NCI-H2081 (cell line): ENCODE results near the gene SNTB2.
"Not testable (repeated sequence)": the region's sequence is repeated elsewhere in the genome, so short reads cannot be mapped to it uniquely, and the experiment has no call there.

Experiments
- DNase-seq, 2 experiments: peaks; one replicate each; lab custom pipeline; 2025; lab: John Stamatoyannopoulos, UW

The SNTB2 gene

DNA sequence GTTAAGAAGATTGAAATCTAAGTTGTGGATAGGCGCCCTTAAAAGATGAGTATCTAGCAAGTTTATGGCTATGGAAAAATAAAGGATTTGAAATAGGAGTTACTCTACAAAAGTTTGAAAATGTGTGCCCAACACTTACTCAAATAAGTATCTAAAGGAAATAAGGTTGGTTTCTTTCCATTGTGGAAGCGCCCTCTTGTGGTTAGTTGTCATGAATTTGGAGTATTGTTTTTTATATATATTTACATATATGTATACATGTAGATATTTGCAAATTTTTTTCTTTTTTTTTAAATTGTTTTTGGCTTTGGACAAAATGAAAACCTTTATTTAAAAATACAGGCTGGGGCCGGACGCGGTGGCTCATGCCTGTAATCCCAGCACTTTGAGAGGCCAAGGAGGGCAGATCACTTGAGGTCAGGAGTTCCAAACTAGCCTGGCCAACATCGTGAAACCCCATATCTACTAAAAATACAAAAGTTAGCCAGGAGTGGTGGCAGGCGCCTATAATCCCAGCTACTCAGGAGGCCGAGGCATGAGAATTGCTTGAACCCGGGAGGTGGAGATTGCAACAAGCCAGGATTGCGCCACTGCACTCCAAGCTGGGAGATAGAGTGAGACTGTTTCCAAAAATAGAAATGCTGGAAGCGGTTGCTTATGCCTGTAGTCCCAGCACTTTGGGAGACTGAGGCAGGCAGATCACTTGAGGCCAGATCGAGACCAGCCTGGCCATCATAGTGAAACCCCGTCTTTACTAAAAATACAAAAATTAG lies 100.2 kb downstream of the SNTB2 start:
- peak; percentile 16 to 20 for DNase-seq

DNA sequence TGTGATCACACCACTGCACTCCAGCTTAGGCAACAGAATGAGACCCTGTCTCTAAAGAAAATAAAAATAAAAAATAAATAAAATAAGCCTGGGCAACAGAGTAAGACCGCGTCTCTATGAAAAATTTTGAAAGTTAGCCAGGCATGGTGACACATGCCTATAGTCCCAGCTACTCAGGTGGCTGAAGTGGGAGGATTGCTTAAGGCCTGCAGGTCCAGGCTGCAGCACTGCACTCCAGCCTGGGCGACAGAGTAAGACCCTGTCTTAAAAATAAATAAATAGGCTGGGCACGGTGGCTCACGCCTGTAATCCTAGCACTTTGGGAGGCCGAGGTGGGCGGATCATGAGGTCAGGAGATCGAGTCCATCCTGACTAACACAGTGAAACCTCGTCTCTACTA lies 104.7 kb downstream of the SNTB2 start:
- DNase-seq, result not testable (repeated sequence)

DNA sequence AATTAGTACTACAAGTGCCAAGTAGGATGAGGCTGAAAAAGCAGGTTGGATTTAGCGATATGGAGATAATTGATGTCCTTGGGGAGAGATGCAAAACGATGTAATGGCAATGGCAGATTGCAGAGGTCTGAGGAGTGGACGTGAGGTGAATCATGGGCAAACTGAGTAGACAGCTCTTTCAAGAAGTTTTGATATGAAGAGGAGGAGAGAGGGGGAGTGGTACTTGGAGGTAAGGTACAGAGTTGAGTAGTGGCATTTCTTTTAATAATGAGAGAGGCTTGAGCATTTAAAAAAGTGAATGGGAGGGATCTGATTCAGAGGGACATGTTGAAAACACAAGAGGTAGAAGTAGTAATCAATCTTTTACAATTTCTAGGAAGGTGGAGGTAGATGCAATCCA lies 106.4 kb downstream of the SNTB2 start:
- no peak for DNase-seq

DNA sequence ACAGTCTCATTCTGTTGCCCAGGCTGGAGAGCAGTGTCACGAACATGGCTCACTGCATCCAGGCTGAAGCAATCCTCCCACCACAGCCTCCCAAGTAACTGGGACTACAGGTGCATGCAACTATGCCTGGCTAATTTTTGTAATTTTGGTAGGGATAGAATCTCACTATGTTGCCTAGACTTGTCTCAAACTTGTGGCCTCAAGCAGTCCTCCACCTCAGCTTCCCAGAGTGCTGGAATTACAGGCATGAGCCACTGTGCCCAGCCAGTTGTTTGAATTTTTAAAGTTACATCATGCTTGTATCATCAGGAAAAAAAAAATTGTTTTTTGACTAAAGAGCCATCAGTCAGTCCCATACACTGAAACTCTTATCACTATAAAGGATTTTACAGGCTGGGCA lies 107.1 kb downstream of the SNTB2 start:
- DNase-seq, result no peak

DNA sequence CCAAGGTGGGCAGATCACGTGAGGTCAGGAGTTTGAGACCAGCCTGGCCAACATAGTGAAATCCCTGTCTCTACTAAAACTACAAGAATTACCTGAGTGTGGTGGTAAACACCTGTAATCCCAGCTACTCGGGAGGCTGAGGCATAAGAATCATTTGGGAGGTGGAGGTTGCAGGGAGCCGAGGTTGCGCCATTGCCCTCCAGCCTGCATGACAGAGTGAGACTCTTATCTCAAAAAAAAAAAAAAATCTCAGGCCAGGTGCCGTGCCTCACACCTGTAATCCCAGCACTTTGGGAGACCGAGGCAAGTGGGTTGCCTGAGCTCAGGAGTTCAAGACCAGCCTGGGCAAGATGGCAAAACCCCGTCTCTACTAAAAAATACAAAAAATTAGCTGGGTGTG lies 109.8 kb downstream of the SNTB2 start:
- not testable (repeated sequence) for DNase-seq

DNA sequence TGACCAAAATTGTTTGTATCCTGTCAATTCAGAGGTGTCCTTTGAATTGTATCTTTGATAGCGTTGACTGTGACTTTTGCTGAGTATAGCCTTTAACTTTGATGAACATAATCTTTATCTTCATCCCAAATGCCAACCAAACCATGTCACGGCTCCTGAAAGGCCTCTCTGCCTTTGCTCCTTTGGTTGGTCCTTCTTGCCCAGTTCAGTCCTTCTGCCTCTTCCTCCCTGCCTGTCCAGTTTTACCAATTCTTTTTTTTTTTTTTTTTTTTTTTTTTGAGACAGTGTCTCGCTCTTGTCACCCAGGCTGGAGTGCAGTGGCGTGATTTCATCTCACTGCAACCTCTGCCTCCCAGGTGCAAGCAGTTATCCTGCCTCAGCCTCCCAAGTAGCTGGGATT lies 111.3 kb downstream of the SNTB2 start:
- no peak for DNase-seq

DNA sequence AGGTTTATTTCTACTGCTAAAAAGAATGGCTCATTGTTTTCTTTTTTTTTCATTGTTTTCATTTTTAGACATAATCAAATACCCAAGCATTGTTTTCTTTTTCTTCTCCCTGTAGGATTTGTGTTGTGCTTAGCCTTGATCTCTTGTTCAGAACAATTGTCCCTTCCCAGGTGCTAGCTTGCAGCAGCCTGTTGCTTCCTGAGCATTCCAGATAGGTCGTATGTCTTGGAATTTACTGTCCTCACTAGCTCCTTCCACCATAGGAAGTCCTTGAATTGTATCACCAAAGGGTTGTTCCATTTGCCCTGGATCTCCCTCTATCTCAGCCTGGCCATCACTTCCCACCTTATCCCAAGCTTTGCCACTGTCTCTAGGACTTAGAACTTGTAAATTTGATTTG lies 114.2 kb downstream of the SNTB2 start:
- no peak for DNase-seq

DNA sequence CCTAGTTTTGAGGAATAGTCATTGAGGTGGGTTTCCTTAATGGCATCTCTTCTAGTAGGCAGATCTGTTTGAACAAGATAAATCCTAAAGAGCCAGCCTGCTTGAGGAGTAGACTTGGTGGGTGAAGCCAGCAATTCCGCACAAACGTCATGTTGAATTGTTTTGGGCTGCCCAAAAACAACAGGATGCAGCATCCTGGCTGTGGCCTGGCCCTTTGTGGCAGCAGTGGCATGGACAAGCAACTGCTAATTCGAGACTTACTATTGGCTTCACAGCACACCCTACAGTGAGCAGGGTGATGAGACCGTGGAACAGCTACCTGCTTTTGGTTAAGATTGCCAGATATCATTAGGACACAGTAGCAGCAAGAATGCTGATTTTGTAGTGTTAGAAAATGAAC lies 114.9 kb downstream of the SNTB2 start:
- DNase-seq, result no peak

DNA sequence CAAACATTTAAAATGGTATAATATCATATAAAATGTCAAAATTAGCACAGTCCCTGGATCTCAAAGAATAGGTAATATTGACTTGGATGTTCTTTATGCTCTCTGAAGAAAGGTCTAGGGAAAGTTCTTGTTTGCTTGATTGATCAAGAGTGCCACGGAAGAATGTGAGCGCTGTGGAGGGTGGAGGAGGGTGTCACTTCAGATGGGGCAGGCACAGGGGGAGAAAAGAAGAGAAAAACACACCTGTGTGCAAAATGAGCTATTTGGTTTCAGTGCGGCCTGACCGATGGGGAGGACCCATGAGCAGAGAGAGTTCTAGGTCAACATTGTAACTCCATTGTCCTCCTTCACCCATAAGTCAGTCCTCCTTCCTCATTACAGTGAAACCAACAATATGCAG lies 115.3 kb downstream of the SNTB2 start:
- no peak for DNase-seq

DNA sequence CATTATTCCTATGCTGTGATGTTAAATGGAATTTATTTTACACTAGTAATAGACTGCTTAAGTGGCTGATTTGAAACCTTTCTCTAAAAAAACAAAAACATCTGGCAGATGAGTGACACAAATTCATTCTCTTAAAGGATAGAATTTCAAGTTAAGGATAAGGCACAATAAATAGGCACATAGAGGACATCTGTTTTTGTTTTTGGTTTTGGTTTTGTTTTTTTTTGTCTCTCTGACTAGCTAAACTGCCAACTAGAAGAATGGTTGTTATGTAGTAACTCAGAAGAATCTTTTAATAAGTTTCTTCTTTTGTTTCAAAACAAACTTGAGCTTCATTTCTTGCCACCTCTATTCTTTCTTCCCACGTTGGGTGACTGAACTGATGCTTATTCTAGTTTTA lies 119.1 kb downstream of the SNTB2 start:
- no peak for DNase-seq

DNA sequence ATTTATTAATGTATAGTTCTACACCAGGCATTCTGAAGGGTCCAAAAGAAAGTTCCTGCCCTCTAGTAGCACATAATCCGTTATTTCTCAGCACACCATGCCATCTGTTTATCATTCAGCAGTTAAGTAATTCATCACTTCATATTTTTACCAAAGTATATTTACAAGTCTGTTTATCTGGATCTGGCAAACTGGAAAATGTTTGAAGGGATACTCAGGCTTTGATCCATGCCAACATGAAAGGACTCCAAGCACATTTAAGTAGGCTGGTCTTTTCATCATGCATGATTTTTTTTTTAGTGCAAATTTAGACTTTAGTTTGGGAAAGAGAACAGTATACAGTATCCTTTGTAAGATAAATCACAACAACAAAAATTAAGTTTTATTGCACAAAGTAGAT lies 120.1 kb downstream of the SNTB2 start:
- no peak for DNase-seq

DNA sequence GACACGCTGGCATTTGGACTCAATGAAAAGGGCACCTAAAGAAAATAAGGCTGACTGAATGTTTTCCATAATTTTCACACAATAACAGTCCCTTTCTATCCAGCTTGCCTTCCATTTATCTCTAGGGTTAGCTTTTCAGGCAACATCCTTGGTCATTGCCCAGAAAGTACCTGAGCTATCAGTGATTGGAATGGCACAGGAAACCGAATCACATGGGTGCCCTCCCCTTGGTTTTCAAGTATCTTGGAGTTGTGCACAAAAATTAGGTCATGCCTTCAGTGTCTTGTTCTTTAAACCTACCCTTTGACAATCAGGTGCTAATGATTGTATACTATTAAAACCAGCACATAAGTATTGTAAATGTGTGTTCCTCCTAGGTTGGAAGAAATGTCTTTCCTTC lies 120.9 kb downstream of the SNTB2 start:
- DNase-seq, result no peak

DNA sequence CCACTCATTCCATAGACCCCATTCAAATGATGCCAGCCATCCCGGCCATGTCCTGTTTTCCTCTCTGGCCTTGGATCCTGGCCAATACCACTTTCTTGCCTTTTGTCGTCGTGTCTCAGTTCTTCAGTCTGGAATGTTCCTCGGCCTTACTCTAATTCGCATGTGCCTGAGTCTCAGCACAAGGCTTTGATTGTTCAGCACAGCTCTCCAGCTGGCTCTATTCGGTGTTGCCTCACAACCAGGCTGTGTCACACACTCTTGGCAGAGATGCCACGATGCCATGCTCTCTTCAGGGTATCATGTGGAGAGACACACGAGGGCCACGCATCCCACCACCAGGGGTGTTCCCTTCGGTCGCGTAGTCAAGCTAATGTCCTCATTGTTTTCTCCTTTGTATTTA lies 122.4 kb downstream of the SNTB2 start:
- no peak for DNase-seq

DNA sequence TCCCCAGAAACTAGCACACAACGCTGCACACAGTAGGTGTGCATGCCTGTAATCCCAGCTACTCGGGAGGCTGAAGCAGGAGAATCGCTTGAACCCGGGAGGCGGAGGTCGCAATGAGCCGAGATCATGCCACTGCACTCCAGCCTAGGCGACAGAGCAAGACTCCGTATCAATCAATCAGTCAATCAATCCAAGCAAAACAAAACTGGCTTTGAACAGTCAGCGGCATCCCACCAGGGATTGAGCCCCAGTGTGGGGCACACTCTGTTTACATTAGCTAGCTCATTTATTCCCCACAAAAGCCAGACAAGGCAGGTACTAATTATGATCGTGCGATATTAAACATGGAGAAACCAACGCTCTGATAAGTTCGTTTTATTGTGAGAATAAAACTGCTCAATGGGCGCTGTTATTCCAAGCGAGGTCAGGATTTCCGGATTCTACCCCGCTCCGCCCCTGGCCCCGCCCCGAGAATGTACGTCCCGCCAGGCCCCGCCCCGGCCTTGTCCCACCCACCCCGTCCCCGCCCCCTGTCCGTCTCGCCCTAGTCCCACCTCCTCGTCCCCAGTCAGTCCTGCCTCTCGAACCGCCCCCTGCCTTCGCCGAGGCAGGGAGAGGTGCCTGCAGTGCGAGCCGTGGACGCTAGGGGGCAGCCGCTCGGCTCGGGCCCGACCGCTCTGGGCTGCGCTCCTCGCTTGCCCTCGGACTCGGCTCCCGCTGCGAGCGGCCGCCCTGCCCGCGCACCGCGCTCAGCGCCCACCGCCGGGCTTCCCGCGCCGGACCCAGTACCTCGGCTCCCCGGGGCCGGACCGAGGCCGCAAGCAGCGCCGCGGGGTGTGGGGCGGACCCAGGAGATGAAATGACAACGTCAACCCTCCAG lies 123.9 kb downstream of the SNTB2 start, which contains the start of gene VPS4A:
TSS of gene VPS4A (plus strand) at position 698 of the 880 bp plus-strand sequence. CDS start at position 860, 162 bp downstream.
- DNase-seq, result peak; percentile 88 to 90

DNA sequence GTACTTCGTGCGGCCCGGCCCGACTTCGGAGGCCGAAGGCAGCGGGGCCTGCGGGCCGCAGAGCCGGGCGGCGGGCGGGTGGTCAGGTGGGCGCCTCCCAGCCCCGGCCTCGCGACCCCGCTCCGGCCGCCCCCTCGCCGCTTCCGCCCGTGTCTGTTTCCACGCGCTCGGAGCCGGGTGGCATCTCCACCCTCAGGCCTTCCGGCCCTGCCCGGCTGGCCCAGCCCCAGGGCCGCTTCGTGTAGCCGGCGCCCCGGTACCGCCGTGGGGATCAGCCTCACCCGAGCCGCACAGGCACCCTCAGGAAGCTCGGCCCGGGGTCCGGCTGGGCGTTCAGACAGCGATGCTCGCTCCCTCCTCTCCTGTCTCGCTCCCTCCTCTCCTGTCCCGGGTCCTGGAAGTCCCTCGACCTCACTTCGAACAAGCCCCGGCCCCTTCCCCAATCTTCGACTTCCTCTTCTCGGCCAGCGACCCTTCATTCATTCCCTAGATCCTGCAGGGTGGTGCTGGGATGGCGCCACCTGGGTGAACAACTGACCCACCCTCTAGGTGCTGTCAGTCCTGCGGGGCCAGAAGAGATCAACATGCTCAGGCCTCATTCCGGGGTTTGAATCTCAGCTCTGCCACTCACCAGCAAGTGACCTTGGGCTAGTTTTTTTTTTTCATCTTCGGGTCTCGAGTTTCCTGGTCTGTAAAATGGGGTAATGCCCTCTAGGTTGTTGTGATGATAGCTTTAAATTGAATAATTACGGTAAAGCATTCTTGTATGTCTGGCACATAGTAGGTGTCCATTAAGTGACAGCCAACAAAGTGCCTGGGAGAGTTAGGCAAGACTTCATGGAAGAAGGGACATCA lies 124.8 kb downstream of the SNTB2 start:
- peak in 1 of 2 experiments; percentile 9 for DNase-seq

DNA sequence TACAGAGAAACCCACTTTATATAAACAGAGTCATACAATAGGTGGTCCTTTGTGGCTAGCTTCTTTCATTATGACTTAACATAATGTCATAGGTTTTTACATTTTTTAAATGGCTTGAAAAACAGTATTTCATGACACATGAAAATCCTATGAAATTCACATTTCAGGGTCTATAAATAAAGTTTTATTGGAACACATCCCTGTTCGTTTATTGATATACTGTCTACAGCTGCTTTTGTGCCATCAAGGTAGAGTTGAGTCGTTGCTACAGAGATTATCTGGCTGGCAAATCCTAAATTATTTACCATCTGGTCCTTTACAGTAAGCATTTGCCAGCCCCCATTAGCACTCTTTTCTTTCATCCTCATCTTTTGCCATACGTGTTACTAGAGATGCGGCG lies 126.5 kb downstream of the SNTB2 start:
- DNase-seq, result no peak

DNA sequence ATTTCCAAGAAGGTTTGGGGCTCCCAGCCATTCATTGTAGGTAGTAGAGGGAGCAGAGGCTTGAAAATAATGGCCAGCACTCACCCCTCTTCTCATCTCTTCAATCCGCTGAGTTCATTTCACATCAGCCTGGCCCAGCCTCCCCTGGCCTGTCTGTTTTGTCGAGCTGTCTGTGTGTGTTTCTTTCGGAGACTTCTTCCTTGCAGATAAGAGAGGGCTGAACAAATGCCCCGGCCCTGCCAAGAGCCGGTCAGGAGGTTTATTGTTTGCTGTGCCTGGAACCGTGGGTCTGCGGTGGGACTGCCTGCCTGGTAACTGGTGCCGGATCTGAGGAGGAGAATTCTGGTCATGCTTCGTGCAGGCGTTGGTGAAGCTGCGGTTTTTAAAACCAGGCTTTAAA lies 127.6 kb downstream of the SNTB2 start:
- no peak for DNase-seq

DNA sequence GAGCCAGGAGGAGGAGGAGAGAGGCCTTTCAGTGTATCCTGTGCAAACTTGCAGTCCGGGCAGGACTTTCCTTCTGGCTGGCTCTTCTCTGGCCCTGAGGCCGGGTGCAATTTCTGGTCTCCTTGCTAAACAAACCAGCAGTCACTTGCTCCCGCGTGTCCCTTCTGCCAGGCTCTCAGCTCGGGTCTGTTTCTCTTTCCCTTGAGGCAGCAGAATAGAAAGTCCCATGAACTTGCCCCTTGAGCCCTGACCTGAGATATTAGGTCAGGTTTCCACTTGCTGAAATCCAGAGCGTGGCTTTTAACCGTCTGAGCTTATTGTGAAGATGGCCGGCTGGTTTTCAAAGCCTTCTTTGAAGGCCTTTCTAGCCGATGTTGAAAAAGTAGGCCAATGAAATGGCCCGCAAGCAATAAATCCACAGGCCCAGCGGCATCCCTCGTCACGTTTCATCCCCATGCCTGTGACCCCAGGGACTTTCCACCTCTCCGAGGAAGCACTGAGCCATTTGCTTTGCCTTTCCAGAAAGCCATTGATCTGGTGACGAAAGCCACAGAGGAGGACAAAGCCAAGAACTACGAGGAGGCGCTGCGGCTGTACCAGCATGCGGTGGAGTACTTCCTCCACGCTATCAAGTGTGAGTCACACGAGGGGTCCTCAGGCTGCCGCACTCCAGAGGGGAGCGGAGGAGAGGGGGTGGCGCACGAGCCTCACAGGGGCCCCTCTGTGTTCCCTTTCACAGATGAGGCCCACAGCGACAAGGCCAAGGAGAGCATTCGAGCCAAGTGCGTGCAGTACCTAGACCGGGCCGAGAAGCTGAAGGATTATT lies 128.7 kb downstream of the SNTB2 start:
- DNase-seq, result peak in 1 of 2 experiments; percentile 11

DNA sequence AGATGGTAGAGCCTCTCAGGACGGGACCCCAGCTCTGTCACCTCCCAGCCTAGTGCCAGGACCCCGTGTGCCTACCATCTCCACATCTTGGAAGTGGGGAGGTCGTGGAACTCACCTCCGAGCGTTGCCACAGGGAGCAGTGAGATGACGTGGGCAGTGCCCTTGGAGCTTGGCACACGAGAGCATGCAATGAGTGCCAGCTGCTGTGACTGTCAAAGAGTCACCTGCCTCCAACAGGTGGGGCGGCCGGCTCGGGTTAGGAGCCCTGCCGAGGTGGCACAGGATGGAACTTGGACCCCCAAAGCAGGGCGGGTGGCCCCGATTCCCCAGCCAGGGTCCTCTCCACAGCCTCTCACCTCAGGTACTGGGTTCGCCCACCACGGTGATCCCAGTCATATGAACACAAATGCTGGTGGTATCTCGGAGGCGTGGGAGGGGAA lies 129.7 kb downstream of the SNTB2 start:
- DNase-seq, result no peak

DNA sequence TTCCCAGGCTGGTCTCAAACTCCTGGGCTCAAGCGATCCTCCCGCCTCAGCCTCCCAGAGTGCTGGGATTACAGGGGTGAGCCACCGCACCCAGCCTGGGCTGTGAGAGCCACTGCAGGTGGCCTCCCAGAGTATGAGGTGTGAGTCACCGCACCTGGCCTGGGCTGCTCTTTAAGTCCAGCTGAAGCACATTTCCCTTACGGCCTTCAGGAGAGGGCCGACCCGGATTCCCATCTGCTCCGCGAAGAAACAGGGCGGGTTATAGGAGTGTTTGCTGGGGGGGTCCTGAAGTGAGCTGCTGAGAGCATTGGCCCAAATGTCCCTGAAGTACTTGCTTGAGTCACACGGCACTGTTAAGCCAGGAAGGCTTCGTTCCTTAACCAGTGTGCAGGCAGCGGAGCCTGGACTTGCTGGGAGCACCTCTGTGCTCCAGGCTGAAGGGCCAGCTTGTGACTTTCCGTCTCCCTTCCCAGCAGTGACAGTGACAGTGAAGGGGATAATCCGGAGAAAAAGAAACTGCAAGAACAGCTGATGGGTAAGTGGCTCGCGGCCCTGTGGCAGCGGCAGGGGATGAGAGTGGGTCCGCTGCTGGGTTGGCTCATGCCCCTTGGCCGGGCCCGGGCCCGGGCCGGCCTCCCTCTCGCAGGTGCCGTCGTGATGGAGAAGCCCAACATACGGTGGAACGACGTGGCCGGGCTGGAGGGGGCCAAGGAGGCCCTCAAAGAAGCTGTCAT lies 131.4 kb downstream of the SNTB2 start:
- no peak for DNase-seq

DNA sequence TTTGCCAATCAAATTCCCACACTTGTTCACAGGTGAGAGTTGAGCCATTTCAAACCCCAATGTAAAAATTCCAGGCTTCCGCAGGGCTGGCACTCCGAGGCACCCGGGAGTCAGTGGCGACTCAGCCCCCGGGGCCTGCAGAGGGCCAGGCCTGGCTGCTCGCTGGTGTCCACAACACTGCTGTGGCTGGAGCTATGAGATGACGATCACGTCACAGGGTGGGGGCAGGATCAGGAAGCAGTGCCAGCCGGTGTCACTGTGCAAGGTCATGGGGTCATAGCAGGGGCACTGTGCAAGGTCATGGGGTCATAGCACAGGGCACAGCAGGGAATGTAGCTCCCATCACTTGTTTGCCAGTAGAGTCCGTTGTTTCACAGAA lies 131.9 kb downstream of the SNTB2 start:
- no peak for DNase-seq
